NB4 (cell line): ENCODE results near the gene ZNF20.

Source experiments
- DNase-seq: peaks from one replicate; pipeline ENCODE4 v3.0.0; 2010; ENCODE audit warnings: low read depth
- H3K4me3 ChIP-seq: one replicate; pipeline ENCODE4 v1.5.1; 2011; ENCODE audit warnings: mild to moderate bottlenecking, low read depth, low read length, moderate library complexity
- CTCF ChIP-seq: IDR thresholded peaks from one replicate; pipeline ENCODE4 v1.5.1; 2012; ENCODE audit warnings: low read depth, low read length
- MYC ChIP-seq: IDR thresholded peaks from 2 replicates; pipeline ENCODE4 v1.6.1; 2011; ENCODE audit warnings: low read depth, low read length
- POLR2A ChIP-seq: IDR thresholded peaks from 2 replicates; pipeline ENCODE4 v1.6.1; 2011; ENCODE audit warnings: mild to moderate bottlenecking; ENCODE audit not compliant: insufficient read length; ENCODE audit errors: extremely low read depth
- TF ChIP-seq, protein P1 (sequence below): IDR thresholded peaks from 2 replicates; pipeline ENCODE4 v1.6.1; 2011; ENCODE audit warnings: low read depth, low read length

Gene ZNF20

DNA sequence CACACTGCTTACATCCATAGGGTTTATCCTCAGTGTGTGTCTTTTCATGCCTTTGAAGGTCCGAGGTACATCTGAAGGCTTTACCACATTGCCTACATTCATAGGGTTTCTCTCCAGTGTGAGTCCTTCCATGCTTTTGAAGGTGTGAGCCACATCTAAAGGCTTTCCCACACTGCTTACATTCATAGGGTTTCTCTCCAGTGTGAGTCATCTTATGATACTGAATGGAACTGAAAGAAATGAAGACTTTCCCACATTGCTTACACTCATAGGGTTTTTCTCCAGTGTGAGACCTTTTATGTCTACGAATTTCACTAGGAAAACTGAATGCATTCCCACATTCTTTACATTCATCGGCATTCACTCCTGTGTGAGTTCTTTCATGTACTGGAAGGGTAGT is 7.1 kb downstream of the ZNF20 start:
- no peak for DNase-seq
- no peak overlapping the region for H3K4me3 ChIP-seq
- TF ChIP-seq CTCF (no peak), MYC (no peak), POLR2A (no peak)
- TF ChIP-seq, protein P1, sequence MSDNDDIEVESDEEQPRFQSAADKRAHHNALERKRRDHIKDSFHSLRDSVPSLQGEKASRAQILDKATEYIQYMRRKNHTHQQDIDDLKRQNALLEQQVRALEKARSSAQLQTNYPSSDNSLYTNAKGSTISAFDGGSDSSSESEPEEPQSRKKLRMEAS = no peak

- DNase-seq = peak; percentile 24
- no peak overlapping the region for H3K4me3 ChIP-seq
- TF ChIP-seq MYC (no peak), CTCF (peak; percentile 40), POLR2A (no peak)
- TF ChIP-seq, protein P1 = no peak
These were observed 13.4 kb downstream of the ZNF20 start for GRCh38 chr19:12126707-12127106.

GRCh38 chr19:12117201-12117970 is 22.8 kb downstream of the ZNF20 start:
- TF ChIP-seq POLR2A (no peak), CTCF (no peak), MYC (no peak)
- TF ChIP-seq, protein P1 = no peak
- H3K4me3 ChIP-seq = no peak overlapping the region
- no peak for DNase-seq

DNA sequence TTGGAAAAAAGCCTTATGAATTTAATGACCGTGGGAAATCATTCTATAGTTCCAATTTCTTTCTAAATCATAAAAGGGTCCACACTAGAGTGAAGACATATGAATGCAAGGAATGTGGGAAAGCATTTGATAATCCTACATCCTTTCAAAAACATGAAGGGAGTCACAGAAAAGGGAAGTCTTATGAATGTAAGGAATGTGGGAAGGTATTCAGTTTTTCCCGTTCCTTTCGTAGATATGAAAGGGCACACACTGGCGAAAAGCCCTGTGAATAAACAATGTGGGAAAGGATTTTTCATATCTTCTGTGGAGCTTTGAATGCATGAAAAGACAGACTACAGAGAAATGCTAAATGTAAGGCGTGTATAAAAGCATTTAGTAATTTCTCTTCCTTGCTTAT is 27.0 kb downstream of the ZNF20 start:
- H3K4me3 ChIP-seq = no peak overlapping the region
- TF ChIP-seq CTCF (no peak), POLR2A (no peak), MYC (no peak)
- TF ChIP-seq, protein P1 = no peak
- no peak for DNase-seq

DNA sequence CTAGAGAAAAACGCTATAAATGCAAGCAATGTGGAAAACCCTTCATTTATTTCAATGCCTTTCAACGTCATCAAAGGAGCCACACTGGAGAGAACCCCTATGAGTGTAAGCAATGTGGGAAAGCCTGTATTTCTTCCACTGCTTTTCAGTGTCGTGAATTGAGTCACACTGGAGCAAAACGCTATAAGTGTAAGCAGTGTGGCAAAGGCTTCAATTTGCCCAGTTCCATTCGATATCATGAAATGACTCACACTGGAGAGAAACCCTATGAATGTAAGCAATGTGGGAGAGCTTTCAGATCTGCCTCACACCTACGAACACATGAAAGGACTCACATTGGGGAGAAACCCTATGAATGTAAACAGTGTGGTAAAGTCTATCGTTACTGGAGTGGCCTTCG is 27.4 kb downstream of the ZNF20 start:
- TF ChIP-seq CTCF = no peak
- TF ChIP-seq POLR2A = no peak
- TF ChIP-seq MYC = no peak
- TF ChIP-seq, protein P1 = no peak
- H3K4me3 ChIP-seq = no peak overlapping the region
- DNase-seq = no peak
